SU-DHL-6 (cell line): ENCODE results near the gene GPR84.

ENCODE experiments used
- CTCF ChIP-seq: fragments of 200-600 bp; sonication (generic); IDR thresholded peaks from one replicate; pipeline ENCODE4 v1.5.1; 2017; ENCODE audit warnings: antibody characterized with exemption, mild to moderate bottlenecking, low read length, moderate library complexity; ENCODE audit not compliant: insufficient read depth, poor library complexity, severe bottlenecking
- EZH2phosphoT487 ChIP-seq: fragments of 200-600 bp; sonication (generic), shearing (Covaris generic); conservative IDR thresholded peaks from 2 replicates; pipeline ENCODE4 v1.6.1; 2018; ENCODE audit warnings: mild to moderate bottlenecking, antibody characterized with exemption, low read length, moderate library complexity, mixed read lengths

GRCh38 chr12:54381136-54381535 is 16.9 kb upstream of the GPR84 start:
- no peak for TF ChIP-seq CTCF
- TF ChIP-seq EZH2phosphoT487: no peak
